Tibial nerve (tissue), 4 donors: ENCODE data around the gene SIRT3. TPM values are rescaled to one million over a fixed set of nuclear protein-coding genes. Genes with fewer than 3 reads are reported as not detected.
"Not testable (repeated sequence)": the region's sequence is repeated elsewhere in the genome, so short reads cannot be mapped to it uniquely, and the experiment has no call there.

Experiments used
- DNase-seq, 2 donors: peaks; one replicate each; pipeline ENCODE4 v3.0.0-alpha.2; 2019; ENCODE audit warnings: low spot score in 2 of 2
- H3K27ac ChIP-seq, 4 donors: fragments of 200-600 bp; sonication (generic) in 3 of 4; one replicate each; pipeline ENCODE4 v1.5.1; 2017 to 2019; ENCODE audit warnings: mild to moderate bottlenecking in 1 of 4
- H3K27me3 ChIP-seq, 2 donors: fragments of 200-600 bp; sonication (generic) in 1 of 2; one replicate each; pipeline versions ENCODE4 v1.5.1 to v1.6.0; 2017 to 2019
- H3K36me3 ChIP-seq, 3 donors: fragments of 200-600 bp; sonication (generic); one replicate each; pipeline ENCODE4 v1.5.1; 2018 to 2019
- H3K4me1 ChIP-seq, 4 donors: fragments of 200-600 bp; sonication (generic) in 3 of 4; one replicate each; pipeline ENCODE4 v1.5.1; 2017 to 2019
- H3K4me3 ChIP-seq, 4 donors: fragments of 200-600 bp; sonication (generic) in 3 of 4; one replicate each; pipeline ENCODE4 v1.5.1; 2017 to 2019; ENCODE audit warnings: mild to moderate bottlenecking in 1 of 4, moderate library complexity in 1 of 4
- H3K9me3 ChIP-seq, 4 donors: fragments of 200-600 bp; sonication (generic) in 3 of 4; one replicate each; pipeline ENCODE4 v1.5.1; 2017 to 2019
- EP300 ChIP-seq, 2 donors: sonication (generic); formaldehyde crosslinking; IDR thresholded peaks; one replicate each; pipeline ENCODE4 v1.6.1; 2017; ENCODE audit warnings: antibody characterized with exemption in 2 of 2, mild to moderate bottlenecking in 1 of 2
- POLR2A ChIP-seq, 2 donors: fragments of 450-650 bp; IDR thresholded peaks; one replicate each; pipeline ENCODE4 v1.6.1; 2017; ENCODE audit warnings: antibody characterized with exemption in 2 of 2, mild to moderate bottlenecking in 2 of 2, moderate library complexity in 2 of 2
- WGBS, 2 donors: methylation state at CpG; one replicate each; pipeline ENCODE4 v1.1.5; 2018; 5-methylcytosine and 5-hydroxymethylcytosine counted together
- total RNA-seq, 4 donors: library from RNA; depleted of rRNA; stranded (reverse); fragments of >200 nt; gene quantifications; one replicate each; pipeline ENCODE4 v1.1.0, GENCODE V29; 2016
- TF ChIP-seq, protein P1 (sequence below), 5 experiments: fragments of 200-600 bp in 3 of 5; fragments of 450-650 bp in 2 of 5; sonication (generic) in 3 of 5; IDR thresholded peaks; one replicate each; pipeline ENCODE4 v1.5.1; 2016 to 2019; ENCODE audit warnings: antibody characterized with exemption in 5 of 5, mild to moderate bottlenecking in 3 of 5, moderate library complexity in 2 of 5

SIRT3 gene
- total RNA-seq, 4 donors from 2014 or later: 14.9 to 23.4 (median 17.5) TPM

DNA sequence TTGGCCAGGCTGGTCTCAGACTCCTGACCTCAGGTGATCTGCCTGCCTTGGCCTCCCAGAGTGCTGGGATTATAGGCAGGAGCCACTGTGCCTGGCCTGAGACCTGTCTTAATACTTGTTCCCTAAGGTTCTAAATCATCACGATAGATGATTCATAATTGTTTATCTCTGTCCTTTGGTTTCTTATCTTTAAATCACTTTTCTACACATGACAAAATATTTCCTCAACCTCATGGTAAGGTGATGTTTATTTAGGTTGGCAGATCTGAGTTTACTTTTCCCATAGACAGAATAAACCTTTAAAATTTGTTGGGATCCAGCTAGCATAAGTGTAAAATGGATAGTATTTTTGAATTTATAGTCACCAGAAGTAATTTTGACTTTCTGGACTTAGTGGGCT, 4.2 kb upstream of the SIRT3 start:
- H3K9me3 ChIP-seq: no peaks in the 10 kb centered on the region
- H3K4me1 ChIP-seq: peaks cover 0 to 29% (median 14%) of the 10 kb centered on the region in 4 donors
- DNase-seq: no peak
- no peak overlapping the region for H3K4me3 ChIP-seq
- no peaks in the 10 kb centered on the region for H3K27me3 ChIP-seq
- WGBS, 2 donors: 80 to 83% methylated on average over 1 of the region's 1 CpG
- no peak overlapping the region for H3K27ac ChIP-seq
- TF ChIP-seq, protein P1, sequence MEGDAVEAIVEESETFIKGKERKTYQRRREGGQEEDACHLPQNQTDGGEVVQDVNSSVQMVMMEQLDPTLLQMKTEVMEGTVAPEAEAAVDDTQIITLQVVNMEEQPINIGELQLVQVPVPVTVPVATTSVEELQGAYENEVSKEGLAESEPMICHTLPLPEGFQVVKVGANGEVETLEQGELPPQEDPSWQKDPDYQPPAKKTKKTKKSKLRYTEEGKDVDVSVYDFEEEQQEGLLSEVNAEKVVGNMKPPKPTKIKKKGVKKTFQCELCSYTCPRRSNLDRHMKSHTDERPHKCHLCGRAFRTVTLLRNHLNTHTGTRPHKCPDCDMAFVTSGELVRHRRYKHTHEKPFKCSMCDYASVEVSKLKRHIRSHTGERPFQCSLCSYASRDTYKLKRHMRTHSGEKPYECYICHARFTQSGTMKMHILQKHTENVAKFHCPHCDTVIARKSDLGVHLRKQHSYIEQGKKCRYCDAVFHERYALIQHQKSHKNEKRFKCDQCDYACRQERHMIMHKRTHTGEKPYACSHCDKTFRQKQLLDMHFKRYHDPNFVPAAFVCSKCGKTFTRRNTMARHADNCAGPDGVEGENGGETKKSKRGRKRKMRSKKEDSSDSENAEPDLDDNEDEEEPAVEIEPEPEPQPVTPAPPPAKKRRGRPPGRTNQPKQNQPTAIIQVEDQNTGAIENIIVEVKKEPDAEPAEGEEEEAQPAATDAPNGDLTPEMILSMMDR (IDR thresholded peaks at IDR 0.05): no peak
- TF ChIP-seq EP300 (IDR thresholded peaks at IDR 0.05) (no peak), POLR2A (IDR thresholded peaks at IDR 0.05) (no peak)
- peaks cover 0 to 60% (median 3%) of the 10 kb centered on the region in 3 donors for H3K36me3 ChIP-seq

DNA sequence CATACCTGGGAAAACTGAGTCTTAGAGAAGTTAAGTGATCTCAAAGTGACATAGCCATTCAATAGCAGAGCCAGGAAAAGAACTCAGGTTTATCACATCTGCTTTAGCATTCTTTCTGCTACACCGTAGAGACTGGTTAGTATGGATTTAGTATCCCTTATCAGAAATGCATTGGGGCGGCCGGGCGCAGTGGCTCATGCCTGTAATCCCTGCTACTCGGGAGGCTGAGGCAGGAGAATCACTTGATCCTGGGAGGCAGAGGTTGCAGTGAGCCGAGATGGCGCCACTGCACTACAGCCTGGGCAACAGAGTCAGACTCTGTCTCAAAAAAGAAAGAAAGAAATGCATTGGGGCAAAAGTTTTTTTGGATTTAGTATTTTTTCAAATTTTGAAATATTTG, 2.2 kb upstream of the SIRT3 start:
- H3K4me3 ChIP-seq, H3K27ac ChIP-seq, DNase-seq, H3K9me3 ChIP-seq, H3K27me3 ChIP-seq: not testable (repeated sequence)
- Histone ChIP-seq H3K36me3 (peaks cover 0 to 40% (median 3%) of the 10 kb centered on the region in 3 donors), H3K4me1 (peaks cover 0 to 42% (median 16%) of the 10 kb centered on the region in 4 donors)
- WGBS, 2 donors: 80 to 86% methylated on average over 7 of the region's 7 CpGs

GRCh38 chr11:236774-237767, 929 bp upstream of the SIRT3 start, which contains the start of gene PSMD13:
Gene PSMD13 (plus strand): TSS chr11:236976. CDS start chr11:237050, 74 bp downstream.
- 2 to 4% methylated on average over 40 to 45 of the region's 62 CpGs for WGBS, 2 donors
- Histone ChIP-seq H3K27ac (peak within 1 kb of the TSS; percentile 72 to 96 (median 93)), H3K4me1 (peaks cover 0 to 42% (median 16%) of the 10 kb centered on the region in 4 donors), H3K27me3 (no peaks in the 10 kb centered on the region), H3K36me3 (peaks cover 0 to 36% (median 0%) of the 10 kb centered on the region in 3 donors), H3K4me3 (peak within 1 kb of the TSS; percentile 80 to 96 (median 89)), H3K9me3 (no peaks in the 10 kb centered on the region)
- TF ChIP-seq, protein P1 (IDR thresholded peaks at IDR 0.05): peak in 1 of 5 experiments; percentile 26
- peak in 1 of 2 donors; percentile 55 for TF ChIP-seq POLR2A (IDR thresholded peaks at IDR 0.05)
- TF ChIP-seq EP300 (IDR thresholded peaks at IDR 0.05): peak; percentile 74 to 82
- DNase-seq: peak; percentile 68 to 70

GRCh38 chr11:235609-235996, 539 bp downstream of the SIRT3 start:
- TF ChIP-seq POLR2A (IDR thresholded peaks at IDR 0.05): no peak
- TF ChIP-seq EP300 (IDR thresholded peaks at IDR 0.05): no peak
- TF ChIP-seq, protein P1 (IDR thresholded peaks at IDR 0.05): no peak
- Histone ChIP-seq H3K27me3 (no peaks in the 10 kb centered on the region), H3K36me3 (peaks cover 0 to 30% (median 0%) of the 10 kb centered on the region in 3 donors), H3K4me3 (peak overlapping the region; percentile 80 to 93 (median 83)), H3K27ac (peak overlapping the region; percentile 72 to 96 (median 93)), H3K9me3 (no peaks in the 10 kb centered on the region), H3K4me1 (peaks cover 0 to 42% (median 16%) of the 10 kb centered on the region in 4 donors)
- 2 to 3% methylated on average over 13 of the region's 13 CpGs for WGBS, 2 donors
- no peak for DNase-seq

- H3K27me3 ChIP-seq: no peaks in the 10 kb centered on the region
- H3K4me3 ChIP-seq: peak overlapping the region; percentile 80 to 93 (median 83)
- 82 to 86% methylated on average over 8 of the region's 8 CpGs for WGBS, 2 donors
- H3K27ac ChIP-seq: peak overlapping the region in 2 of 4 donors; percentile 91 to 95
- H3K36me3 ChIP-seq: peaks cover 0 to 30% (median 0%) of the 10 kb centered on the region in 3 donors
- no peaks in the 10 kb centered on the region for H3K9me3 ChIP-seq
- DNase-seq: no peak
- TF ChIP-seq POLR2A (IDR thresholded peaks at IDR 0.05) (no peak), EP300 (IDR thresholded peaks at IDR 0.05) (no peak)
- TF ChIP-seq, protein P1 (IDR thresholded peaks at IDR 0.05): no peak
- H3K4me1 ChIP-seq: peaks cover 0 to 42% (median 16%) of the 10 kb centered on the region in 4 donors
These were observed 962 bp downstream of the SIRT3 start for GRCh38 chr11:235180-235579.
